SK-N-SH (cell line): Measurements from ENCODE around the gene RHBDL3. TPM values are rescaled to one million over a fixed set of nuclear protein-coding genes. Genes with fewer than 3 reads are reported as not detected.

Source experiments
- CTCF ChIA-PET: fragments of 300-600, 350-600 bp; formaldehyde crosslinking; extraction: SDS; loops from one replicate; lab custom pipeline; 2021; lab: Yijun Ruan, JAX
- POLR2A ChIA-PET: fragments of 350-600 bp; sonication (Branson Sonifier 250); formaldehyde crosslinking; extraction: SDS; loops from one replicate; lab custom pipeline; 2020; ENCODE audit warnings: antibody characterized with exemption, inconsistent platforms; lab: Yijun Ruan, JAX
- DNase-seq: peaks from one replicate; pipeline ENCODE4 v3.0.0; 2012
- H2AFZ ChIP-seq: fragments of 200-600 bp; sonication (generic); 2 replicates; pipeline ENCODE4 v1.8.1; 2016; ENCODE audit warnings: antibody characterized with exemption, mild to moderate bottlenecking, low read depth
- H3F3A ChIP-seq: fragments of 200-600 bp; sonication (generic); replicated peaks from 2 replicates; pipeline ENCODE3; 2016; ENCODE audit warnings: antibody characterized with exemption, mild to moderate bottlenecking; ENCODE audit not compliant: insufficient read depth
- H3K27ac ChIP-seq, 2 experiments: fragments of 200-500 bp in 1 of 2; fragments of 200-600 bp in 1 of 2; sonication (Bioruptor generic) in 1 of 2; sonication (generic), shearing (Covaris generic) in 1 of 2; 2 replicates each; pipeline versions ENCODE4 v1.5.1 to v1.6.1; 2014 to 2016; ENCODE audit warnings: low read depth in 2 of 2, inconsistent platforms in 1 of 2, low read length in 1 of 2, mild to moderate bottlenecking in 1 of 2, mixed read lengths in 1 of 2
- H3K27me3 ChIP-seq: fragments of 200-600 bp; sonication (generic), shearing (Covaris generic); 2 replicates; pipeline ENCODE4 v1.6.1; 2016; ENCODE audit warnings: mixed run types; ENCODE audit not compliant: insufficient read depth
- H3K36me3 ChIP-seq, 2 experiments: fragments of 200-500 bp in 1 of 2; fragments of 200-600 bp in 1 of 2; sonication (Bioruptor generic) in 1 of 2; sonication (generic) in 1 of 2; replicated peaks in 1 of 2; 2 replicates each; pipeline versions ENCODE3 to v1.5.1; 2014 to 2016; ENCODE audit warnings: low read length in 1 of 2, mild to moderate bottlenecking in 1 of 2; ENCODE audit not compliant: insufficient read depth in 2 of 2, control insufficient read depth in 1 of 2
- H3K4me1 ChIP-seq, 2 experiments: fragments of 200-500 bp in 1 of 2; fragments of 200-600 bp in 1 of 2; sonication (Bioruptor generic) in 1 of 2; sonication (generic), shearing (Covaris generic) in 1 of 2; 2 replicates each; pipeline versions ENCODE4 v1.5.1 to v1.6.1; 2014 to 2016; ENCODE audit warnings: low read depth in 1 of 2, low read length in 1 of 2, mixed run types in 1 of 2; ENCODE audit not compliant: insufficient read depth in 2 of 2, control insufficient read depth in 1 of 2
- H3K4me2 ChIP-seq: fragments of 200-600 bp; sonication (generic), shearing (Covaris generic); 2 replicates; pipeline ENCODE4 v1.6.1; 2017; ENCODE audit warnings: mixed run types
- H3K4me3 ChIP-seq, 2 experiments: fragments of 200-500 bp in 1 of 2; fragments of 200-600 bp in 1 of 2; sonication (Bioruptor generic) in 1 of 2; sonication (generic), shearing (Covaris generic) in 1 of 2; 2 replicates each; pipeline versions ENCODE4 v1.5.1 to v1.8.1; 2014 to 2016; ENCODE audit warnings: low read depth in 2 of 2, inconsistent platforms in 1 of 2, low read length in 1 of 2, mild to moderate bottlenecking in 1 of 2, mixed read lengths in 1 of 2, moderate library complexity in 1 of 2
- H3K79me2 ChIP-seq: fragments of 200-600 bp; sonication (generic); 2 replicates; pipeline ENCODE4 v1.8.1; 2017; ENCODE audit warnings: mild to moderate bottlenecking; ENCODE audit not compliant: insufficient read depth
- H3K9ac ChIP-seq: fragments of 200-600 bp; sonication (generic); 2 replicates; pipeline ENCODE4 v1.6.1; 2017; ENCODE audit warnings: mixed run types
- H3K9me2 ChIP-seq: fragments of 200-600 bp; sonication (generic); 2 replicates; pipeline ENCODE4 v1.6.1; 2017; ENCODE audit warnings: mixed run types
- H3K9me3 ChIP-seq: fragments of 200-600 bp; sonication (generic); 2 replicates; pipeline ENCODE4 v1.6.1; 2017; ENCODE audit warnings: mixed run types, mild to moderate bottlenecking, moderate library complexity
- H4K20me1 ChIP-seq: fragments of 200-600 bp; sonication (generic); 2 replicates; pipeline ENCODE4 v1.6.1; 2017; ENCODE audit warnings: mild to moderate bottlenecking, mixed run types; ENCODE audit not compliant: insufficient read depth
- CHD2 ChIP-seq: fragments of 150-350 bp; IDR thresholded peaks from 2 replicates; pipeline ENCODE4 v1.6.1; 2018; ENCODE audit warnings: low read length; ENCODE audit not compliant: partially characterized antibody
- CTCF ChIP-seq: fragments of 200-600 bp; sonication (generic); IDR thresholded peaks from 2 replicates; pipeline ENCODE4 v1.6.1; 2017; ENCODE audit warnings: antibody characterized with exemption, mild to moderate bottlenecking, moderate library complexity
- ELF1 ChIP-seq: IDR thresholded peaks from 2 replicates; pipeline ENCODE4 v1.4.0; 2012
- EZH2phosphoT487 ChIP-seq: fragments of 200-600 bp; sonication (generic); IDR thresholded peaks from 2 replicates; pipeline ENCODE4 v1.6.1; 2017; ENCODE audit warnings: low read depth, mixed run types, mild to moderate bottlenecking, antibody characterized with exemption, moderate library complexity, borderline replicate concordance
- GABPA ChIP-seq: IDR thresholded peaks from 2 replicates; pipeline ENCODE4 v1.4.0; 2012; ENCODE audit warnings: low read depth, mild to moderate bottlenecking
- GATA2 ChIP-seq: sonication (generic); formaldehyde crosslinking; IDR thresholded peaks from 2 replicates; pipeline ENCODE4 v1.5.0; 2020; ENCODE audit warnings: mild to moderate bottlenecking, missing genetic modification reagents
- MAX ChIP-seq: IDR thresholded peaks from 2 replicates; pipeline ENCODE4 v1.4.0; 2012; ENCODE audit warnings: low read depth
- MEF2A ChIP-seq: IDR thresholded peaks from 2 replicates; pipeline ENCODE4 v1.4.0; 2012; ENCODE audit warnings: low read depth, borderline replicate concordance
- MXI1 ChIP-seq: IDR thresholded peaks from 2 replicates; pipeline ENCODE4 v1.6.1; 2012; ENCODE audit warnings: mild to moderate bottlenecking, low read depth, low read length, improper control_type of control experiment
- NFIC ChIP-seq: IDR thresholded peaks from 2 replicates; pipeline ENCODE4 v1.4.0; 2012; ENCODE audit warnings: borderline replicate concordance
- POLR2AphosphoS5 ChIP-seq: IDR thresholded peaks from 2 replicates; pipeline ENCODE4 v1.6.1; 2012; ENCODE audit warnings: low read depth, low read length
- RAD21 ChIP-seq: IDR thresholded peaks from 2 replicates; pipeline ENCODE4 v1.6.1; 2012; ENCODE audit warnings: mild to moderate bottlenecking, low read length
- RCOR1 ChIP-seq: fragments of 150-350 bp; IDR thresholded peaks from 2 replicates; pipeline ENCODE4 v1.6.1; 2017; ENCODE audit warnings: antibody characterized with exemption, low read length
- SIN3A ChIP-seq: IDR thresholded peaks from 2 replicates; pipeline ENCODE4 v1.6.1; 2012; ENCODE audit warnings: low read depth, mild to moderate bottlenecking, low read length, moderate library complexity, borderline replicate concordance
- TAF1 ChIP-seq: IDR thresholded peaks from 2 replicates; pipeline ENCODE4 v1.6.1; 2012; ENCODE audit warnings: low read depth, mild to moderate bottlenecking, low read length, moderate library complexity, borderline replicate concordance
- TCF12 ChIP-seq: IDR thresholded peaks from 2 replicates; pipeline ENCODE4 v1.4.0; 2012
- YY1 ChIP-seq: IDR thresholded peaks from 2 replicates; pipeline ENCODE4 v1.4.0; 2012; ENCODE audit warnings: low read depth, mild to moderate bottlenecking
- WGBS: methylation state at CpG from one replicate; pipeline ENCODE4 v1.1.6; 2017; ENCODE audit warnings: low lambda C conversion rate; 5-methylcytosine and 5-hydroxymethylcytosine counted together
- polyA plus RNA-seq, 3 experiments: library from polyadenylated mRNA; depleted of rRNA; stranded (reverse); fragments of >200 nt; gene quantifications; 2 replicates each; pipeline ENCODE4 v1.2.3, GENCODE V29; 2012
- TF ChIP-seq, protein P1 (sequence below): IDR thresholded peaks from 2 replicates; pipeline ENCODE4 v1.4.0; 2012; ENCODE audit warnings: low read depth, borderline replicate concordance
- TF ChIP-seq, protein P2 (sequence below): IDR thresholded peaks from 2 replicates; pipeline ENCODE4 v1.6.1; 2012; ENCODE audit warnings: mild to moderate bottlenecking, low read depth, low read length, moderate library complexity
- TF ChIP-seq, protein P3 (sequence below): fragments of 150-350 bp; IDR thresholded peaks from 2 replicates; pipeline ENCODE4 v1.6.1; 2017; ENCODE audit warnings: antibody characterized with exemption, low read length, low read depth, borderline replicate concordance
- TF ChIP-seq, protein P4 (sequence below): fragments of 150-350 bp; IDR thresholded peaks from 2 replicates; pipeline ENCODE4 v1.6.1; 2016; ENCODE audit warnings: mild to moderate bottlenecking, low read depth, low read length

Gene RHBDL3
- polyA plus RNA-seq, 1 of the 3 experiments (the other 2 are of a cell fraction): 0.72 TPM

DNA sequence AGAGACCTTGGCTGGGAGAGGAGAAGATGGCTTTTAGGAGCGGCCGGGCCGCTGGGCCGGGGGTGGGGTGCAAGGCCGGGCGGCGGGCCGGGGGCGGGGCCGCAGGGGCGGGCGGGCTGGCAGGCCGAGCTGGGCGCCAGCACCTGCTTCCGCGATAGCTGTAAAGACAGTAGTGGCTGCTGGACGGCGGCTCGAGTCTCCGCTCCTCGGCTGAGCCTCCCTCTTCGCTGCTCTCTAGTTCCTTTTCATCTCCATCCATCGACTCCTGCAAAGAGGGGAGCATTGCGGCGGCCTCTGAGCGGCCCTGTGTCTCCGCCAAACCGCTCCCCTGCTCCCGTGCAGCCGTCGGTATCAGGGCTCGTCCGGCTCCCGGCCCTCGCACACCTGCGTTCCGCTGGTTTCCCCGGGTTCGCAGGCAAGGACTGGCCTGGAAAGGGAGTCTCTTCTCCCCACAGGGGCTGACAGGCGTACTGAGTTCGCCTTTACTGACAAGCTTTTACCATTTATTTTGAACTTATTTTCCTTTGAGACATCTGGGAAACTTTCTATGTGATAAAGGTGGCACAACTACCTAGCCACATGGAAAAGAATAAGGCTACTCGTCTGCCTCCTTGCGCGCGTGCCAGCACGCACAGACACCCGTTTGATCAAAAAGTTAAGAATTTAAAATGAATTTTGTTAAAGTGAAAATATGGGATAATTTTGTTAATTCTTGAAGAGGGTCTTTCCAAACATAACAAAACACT is 76.4 kb downstream of the RHBDL3 start, which contains the start of gene C17orf75:
Gene C17orf75 (minus strand): TSS at position 317 of the 746 bp plus-strand sequence. CDS start 34 bp downstream, at position 283.
- Histone ChIP-seq H3K9me3 (no peaks in the 10 kb centered on the region), H3K4me3 (peak within 1 kb of the TSS; percentile 59 to 69), H3K4me1 (peaks cover 0 to 15% of the 10 kb centered on the region in 2 experiments; a peak in 1 of 4 replicates), H3K36me3 (peaks cover 8 to 12% of the 10 kb centered on the region in 2 experiments), H4K20me1 (no peaks in the 10 kb centered on the region), H3F3A (peaks cover 10% of the 10 kb centered on the region), H3K27me3 (no peaks in the 10 kb centered on the region), H3K4me2 (peak within 1 kb of the TSS; percentile 80), H3K27ac (peak within 1 kb of the TSS; percentile 43 to 84), H2AFZ (peak within 1 kb of the TSS; percentile 94), H3K9ac (peak within 1 kb of the TSS; percentile 74), H3K9me2 (no peaks in the 10 kb centered on the region), H3K79me2 (no peaks in the 10 kb centered on the region)
- DNase-seq: peak; percentile 87
- ChIA-PET POLR2A (interaction anchor here (1.3 kb wide), 1 partner anchor 10 kb away, joined by 3 read pairs; no protein-coding TSS in a partner anchor), CTCF (interaction anchor here (1.4 kb wide), 1 partner anchor 102 kb away, joined by 5 read pairs; the partner anchor contains the start of gene PSMD11)
- peak; percentile 70; the same call in 1 of the 2 replicates for TF ChIP-seq ELF1
- peak; percentile 37; the same call in 1 of the 2 replicates for TF ChIP-seq TCF12
- TF ChIP-seq POLR2AphosphoS5: peak; percentile 73
- TF ChIP-seq GATA2: no peak; the same call in 1 of the 2 replicates
- 0 out of 2 replicates have a peak, but pooled peaks have one; percentile 12 for TF ChIP-seq NFIC
- TF ChIP-seq EZH2phosphoT487: no peak
- TF ChIP-seq GABPA: peak; percentile 78
- 0 out of 2 replicates have a peak, but pooled peaks have one; percentile 49 for TF ChIP-seq RCOR1
- TF ChIP-seq, protein P1, sequence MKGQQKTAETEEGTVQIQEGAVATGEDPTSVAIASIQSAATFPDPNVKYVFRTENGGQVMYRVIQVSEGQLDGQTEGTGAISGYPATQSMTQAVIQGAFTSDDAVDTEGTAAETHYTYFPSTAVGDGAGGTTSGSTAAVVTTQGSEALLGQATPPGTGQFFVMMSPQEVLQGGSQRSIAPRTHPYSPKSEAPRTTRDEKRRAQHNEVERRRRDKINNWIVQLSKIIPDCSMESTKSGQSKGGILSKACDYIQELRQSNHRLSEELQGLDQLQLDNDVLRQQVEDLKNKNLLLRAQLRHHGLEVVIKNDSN: peak; percentile 64
- TF ChIP-seq TAF1: peak; percentile 92
- no peak for TF ChIP-seq CTCF
- peak; percentile 89; the same call in 1 of the 2 replicates for TF ChIP-seq SIN3A
- TF ChIP-seq RAD21: no peak
- TF ChIP-seq MXI1: peak; percentile 19
- TF ChIP-seq YY1: peak; percentile 71; the same call in 1 of the 2 replicates
- TF ChIP-seq, protein P2, sequence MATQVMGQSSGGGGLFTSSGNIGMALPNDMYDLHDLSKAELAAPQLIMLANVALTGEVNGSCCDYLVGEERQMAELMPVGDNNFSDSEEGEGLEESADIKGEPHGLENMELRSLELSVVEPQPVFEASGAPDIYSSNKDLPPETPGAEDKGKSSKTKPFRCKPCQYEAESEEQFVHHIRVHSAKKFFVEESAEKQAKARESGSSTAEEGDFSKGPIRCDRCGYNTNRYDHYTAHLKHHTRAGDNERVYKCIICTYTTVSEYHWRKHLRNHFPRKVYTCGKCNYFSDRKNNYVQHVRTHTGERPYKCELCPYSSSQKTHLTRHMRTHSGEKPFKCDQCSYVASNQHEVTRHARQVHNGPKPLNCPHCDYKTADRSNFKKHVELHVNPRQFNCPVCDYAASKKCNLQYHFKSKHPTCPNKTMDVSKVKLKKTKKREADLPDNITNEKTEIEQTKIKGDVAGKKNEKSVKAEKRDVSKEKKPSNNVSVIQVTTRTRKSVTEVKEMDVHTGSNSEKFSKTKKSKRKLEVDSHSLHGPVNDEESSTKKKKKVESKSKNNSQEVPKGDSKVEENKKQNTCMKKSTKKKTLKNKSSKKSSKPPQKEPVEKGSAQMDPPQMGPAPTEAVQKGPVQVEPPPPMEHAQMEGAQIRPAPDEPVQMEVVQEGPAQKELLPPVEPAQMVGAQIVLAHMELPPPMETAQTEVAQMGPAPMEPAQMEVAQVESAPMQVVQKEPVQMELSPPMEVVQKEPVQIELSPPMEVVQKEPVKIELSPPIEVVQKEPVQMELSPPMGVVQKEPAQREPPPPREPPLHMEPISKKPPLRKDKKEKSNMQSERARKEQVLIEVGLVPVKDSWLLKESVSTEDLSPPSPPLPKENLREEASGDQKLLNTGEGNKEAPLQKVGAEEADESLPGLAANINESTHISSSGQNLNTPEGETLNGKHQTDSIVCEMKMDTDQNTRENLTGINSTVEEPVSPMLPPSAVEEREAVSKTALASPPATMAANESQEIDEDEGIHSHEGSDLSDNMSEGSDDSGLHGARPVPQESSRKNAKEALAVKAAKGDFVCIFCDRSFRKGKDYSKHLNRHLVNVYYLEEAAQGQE: peak; percentile 59; the same call in 1 of the 2 replicates
- TF ChIP-seq MAX: peak; percentile 82; the same call in 1 of the 2 replicates
- TF ChIP-seq, protein P3, sequence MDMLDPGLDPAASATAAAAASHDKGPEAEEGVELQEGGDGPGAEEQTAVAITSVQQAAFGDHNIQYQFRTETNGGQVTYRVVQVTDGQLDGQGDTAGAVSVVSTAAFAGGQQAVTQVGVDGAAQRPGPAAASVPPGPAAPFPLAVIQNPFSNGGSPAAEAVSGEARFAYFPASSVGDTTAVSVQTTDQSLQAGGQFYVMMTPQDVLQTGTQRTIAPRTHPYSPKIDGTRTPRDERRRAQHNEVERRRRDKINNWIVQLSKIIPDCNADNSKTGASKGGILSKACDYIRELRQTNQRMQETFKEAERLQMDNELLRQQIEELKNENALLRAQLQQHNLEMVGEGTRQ: no peak
- TF ChIP-seq MEF2A: no peak
- TF ChIP-seq, protein P4, sequence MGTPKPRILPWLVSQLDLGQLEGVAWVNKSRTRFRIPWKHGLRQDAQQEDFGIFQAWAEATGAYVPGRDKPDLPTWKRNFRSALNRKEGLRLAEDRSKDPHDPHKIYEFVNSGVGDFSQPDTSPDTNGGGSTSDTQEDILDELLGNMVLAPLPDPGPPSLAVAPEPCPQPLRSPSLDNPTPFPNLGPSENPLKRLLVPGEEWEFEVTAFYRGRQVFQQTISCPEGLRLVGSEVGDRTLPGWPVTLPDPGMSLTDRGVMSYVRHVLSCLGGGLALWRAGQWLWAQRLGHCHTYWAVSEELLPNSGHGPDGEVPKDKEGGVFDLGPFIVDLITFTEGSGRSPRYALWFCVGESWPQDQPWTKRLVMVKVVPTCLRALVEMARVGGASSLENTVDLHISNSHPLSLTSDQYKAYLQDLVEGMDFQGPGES: 0 out of 2 replicates have a peak, but pooled peaks have one; percentile 3
- peak; percentile 86 for TF ChIP-seq CHD2
- WGBS: 13% methylated on average over 10 of the region's 47 CpGs
